ENCODE measurements around the gene ZNF365.

ZNF365 gene

GRCh38 chr10:62414359-62414758 lies 40.2 kb downstream of the ZNF365 start:
- DNase-seq (ENCODE audit: low read depth, low spot score) = no peak

- DNase-seq (ENCODE audit: low read depth, low spot score) = no peak
Measured at GRCh38 chr10:62422068-62422590, 48.0 kb downstream of the ZNF365 start.

GRCh38 chr10:62424026-62424425 lies 49.9 kb downstream of the ZNF365 start:
- no peak for DNase-seq (ENCODE audit: low read depth, low spot score)

GRCh38 chr10:62426086-62426485 lies 51.9 kb downstream of the ZNF365 start:
- DNase-seq (ENCODE audit: low read depth, low spot score) = no peak

- no peak for DNase-seq (ENCODE audit: low read depth, low spot score)
Measured at GRCh38 chr10:62426600-62426999, 52.4 kb downstream of the ZNF365 start.

- no peak for DNase-seq (ENCODE audit: low read depth, low spot score)
Measured at GRCh38 chr10:62430881-62431280, 56.7 kb downstream of the ZNF365 start.

GRCh38 chr10:62433181-62433692 lies 59.1 kb downstream of the ZNF365 start:
- DNase-seq (ENCODE audit: low read depth, low spot score) = peak; percentile 26

GRCh38 chr10:62433901-62434300 lies 59.7 kb downstream of the ZNF365 start:
- no peak for DNase-seq (ENCODE audit: low read depth, low spot score)

GRCh38 chr10:62437696-62438095 lies 63.5 kb downstream of the ZNF365 start:
- DNase-seq (ENCODE audit: low read depth, low spot score) = peak; percentile 40

GRCh38 chr10:62442006-62442405 lies 67.8 kb downstream of the ZNF365 start:
- no peak for DNase-seq (ENCODE audit: low read depth, low spot score)

- no peak for DNase-seq (ENCODE audit: low read depth, low spot score)
Measured at GRCh38 chr10:62442894-62443669, 68.9 kb downstream of the ZNF365 start.

- no peak for DNase-seq (ENCODE audit: low read depth, low spot score)
Measured at GRCh38 chr10:62443866-62444265, 69.7 kb downstream of the ZNF365 start.

- no peak for DNase-seq (ENCODE audit: low read depth, low spot score)
Measured at GRCh38 chr10:62446627-62447026, 72.5 kb downstream of the ZNF365 start.

GRCh38 chr10:62450912-62451610 lies 76.9 kb downstream of the ZNF365 start:
- DNase-seq (ENCODE audit: low read depth, low spot score) = no peak

- DNase-seq (ENCODE audit: low read depth, low spot score) = no peak
Measured at GRCh38 chr10:62451611-62451975, 77.4 kb downstream of the ZNF365 start.
